ENCODE results near the gene TEKT3.

TEKT3 gene

GRCh38 chr17:15341385-15341849 is at the start of gene TEKT3:
Gene TEKT3 (minus strand): TSS chr17:15341597. CDS start chr17:15331585, 10,012 bp downstream.
- peak; percentile 88 for DNase-seq

- DNase-seq = no peak
Observed at GRCh38 chr17:15388356-15389041, 47.1 kb upstream of the TEKT3 start.

GRCh38 chr17:15386083-15386482 is 44.7 kb upstream of the TEKT3 start:
- DNase-seq = no peak

GRCh38 chr17:15385305-15385704 is 43.9 kb upstream of the TEKT3 start:
- DNase-seq = no peak

- no peak for DNase-seq
Observed at GRCh38 chr17:15384142-15384787, 42.9 kb upstream of the TEKT3 start.

GRCh38 chr17:15382914-15383313 is 41.5 kb upstream of the TEKT3 start:
- no peak for DNase-seq

GRCh38 chr17:15381707-15382106 is 40.3 kb upstream of the TEKT3 start:
- no peak for DNase-seq

- no peak for DNase-seq
Observed at GRCh38 chr17:15380446-15380845, 39.0 kb upstream of the TEKT3 start.

- DNase-seq = no peak
Observed at GRCh38 chr17:15379659-15380058, 38.3 kb upstream of the TEKT3 start.

GRCh38 chr17:15378243-15378642 is 36.8 kb upstream of the TEKT3 start:
- DNase-seq = no peak

- peak; percentile 42 for DNase-seq
Observed at GRCh38 chr17:15377616-15378015, 36.2 kb upstream of the TEKT3 start.

- DNase-seq = no peak
Observed at GRCh38 chr17:15377200-15377599, 35.8 kb upstream of the TEKT3 start.

GRCh38 chr17:15371376-15372130 is 30.2 kb upstream of the TEKT3 start:
- no peak for DNase-seq

- no peak for DNase-seq
Observed at GRCh38 chr17:15368600-15368999, 27.2 kb upstream of the TEKT3 start.

- no peak for DNase-seq
Observed at GRCh38 chr17:15366026-15366425, 24.6 kb upstream of the TEKT3 start.

GRCh38 chr17:15364615-15365014 is 23.2 kb upstream of the TEKT3 start:
- no peak for DNase-seq

GRCh38 chr17:15363702-15364101 is 22.3 kb upstream of the TEKT3 start:
- no peak for DNase-seq

GRCh38 chr17:15361592-15361991 is 20.2 kb upstream of the TEKT3 start:
- no peak for DNase-seq

GRCh38 chr17:15361151-15361550 is 19.8 kb upstream of the TEKT3 start:
- no peak for DNase-seq

GRCh38 chr17:15354256-15354655 is 12.9 kb upstream of the TEKT3 start:
- no peak for DNase-seq

- DNase-seq = no peak
Observed at GRCh38 chr17:15351925-15352324, 10.5 kb upstream of the TEKT3 start.

GRCh38 chr17:15351478-15351840 is 10.1 kb upstream of the TEKT3 start:
- no peak for DNase-seq

GRCh38 chr17:15350777-15351477 is 9.5 kb upstream of the TEKT3 start:
- DNase-seq = no peak
